ENCODE data around the gene CAMK4. TPM values are rescaled to one million over a fixed set of nuclear protein-coding genes. Genes with fewer than 3 reads are reported as not detected.
A peak's percentile ranks its signal among the peaks of the same experiment; 100 is the strongest.

The CAMK4 gene
- total and polyA plus RNA-seq, 8 donors = 1.0 to 18.3 (median 14.8) TPM

GRCh38 chr5:111532886-111533582, 308.9 kb downstream of the CAMK4 start:
- ATAC-seq (no peak), DNase-seq (no peak)
- no peaks in the 10 kb centered on the region for H3K36me3 ChIP-seq
- H3K27me3 ChIP-seq = no peaks in the 10 kb centered on the region
- TF ChIP-seq, protein P1, sequence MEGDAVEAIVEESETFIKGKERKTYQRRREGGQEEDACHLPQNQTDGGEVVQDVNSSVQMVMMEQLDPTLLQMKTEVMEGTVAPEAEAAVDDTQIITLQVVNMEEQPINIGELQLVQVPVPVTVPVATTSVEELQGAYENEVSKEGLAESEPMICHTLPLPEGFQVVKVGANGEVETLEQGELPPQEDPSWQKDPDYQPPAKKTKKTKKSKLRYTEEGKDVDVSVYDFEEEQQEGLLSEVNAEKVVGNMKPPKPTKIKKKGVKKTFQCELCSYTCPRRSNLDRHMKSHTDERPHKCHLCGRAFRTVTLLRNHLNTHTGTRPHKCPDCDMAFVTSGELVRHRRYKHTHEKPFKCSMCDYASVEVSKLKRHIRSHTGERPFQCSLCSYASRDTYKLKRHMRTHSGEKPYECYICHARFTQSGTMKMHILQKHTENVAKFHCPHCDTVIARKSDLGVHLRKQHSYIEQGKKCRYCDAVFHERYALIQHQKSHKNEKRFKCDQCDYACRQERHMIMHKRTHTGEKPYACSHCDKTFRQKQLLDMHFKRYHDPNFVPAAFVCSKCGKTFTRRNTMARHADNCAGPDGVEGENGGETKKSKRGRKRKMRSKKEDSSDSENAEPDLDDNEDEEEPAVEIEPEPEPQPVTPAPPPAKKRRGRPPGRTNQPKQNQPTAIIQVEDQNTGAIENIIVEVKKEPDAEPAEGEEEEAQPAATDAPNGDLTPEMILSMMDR (IDR thresholded peaks at IDR 0.05) = no peak
- H3K27ac ChIP-seq = no peak overlapping the region
- intact Hi-C loops (cut with DNase I) = no loop called here
- peaks cover 0 to 26% of the 10 kb centered on the region in 2 donors for H3K4me1 ChIP-seq
- no peak overlapping the region for H3K4me3 ChIP-seq
- no peaks in the 10 kb centered on the region for H3K9me3 ChIP-seq

DNA sequence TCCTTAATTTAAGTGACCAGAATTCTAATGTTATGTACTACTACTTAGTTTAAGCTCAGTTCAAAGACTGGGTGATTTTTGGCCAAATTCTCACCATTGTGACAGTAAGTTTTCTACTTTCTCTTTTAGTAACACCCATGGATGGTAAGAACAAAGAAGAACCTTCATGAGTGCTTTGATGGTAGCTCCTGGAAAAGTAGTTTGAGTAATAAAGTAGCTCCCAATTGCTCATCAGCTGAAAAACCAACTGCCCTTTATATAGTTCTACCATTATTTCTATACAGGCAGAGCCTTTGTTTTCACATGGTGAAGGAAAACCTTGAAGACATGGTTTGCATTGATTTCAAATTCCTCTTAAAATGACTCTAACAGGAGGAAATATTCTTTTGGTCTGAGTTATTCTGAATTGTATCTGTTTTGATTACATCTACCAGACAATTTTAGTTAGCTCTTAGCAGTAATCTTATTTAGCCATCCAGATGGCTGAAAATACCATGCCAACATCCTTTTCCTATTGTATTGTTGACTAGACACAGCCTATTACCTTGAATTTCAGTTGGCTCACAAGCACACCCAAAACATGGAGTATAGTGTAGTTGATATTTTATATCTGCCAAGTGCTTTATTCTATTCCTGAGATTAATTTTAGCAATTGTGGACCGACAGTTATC, 311.8 kb downstream of the CAMK4 start:
- Histone ChIP-seq H3K4me3 (no peak overlapping the region), H3K9me3 (no peaks in the 10 kb centered on the region), H3K27me3 (no peaks in the 10 kb centered on the region), H3K27ac (no peak overlapping the region), H3K4me1 (peaks cover 0 to 19% of the 10 kb centered on the region in 2 donors), H3K36me3 (no peaks in the 10 kb centered on the region)
- ATAC-seq (no peak), DNase-seq (no peak)
- intact Hi-C loops (cut with DNase I) = no loop called here
- TF ChIP-seq, protein P1 (IDR thresholded peaks at IDR 0.05) = no peak

DNA sequence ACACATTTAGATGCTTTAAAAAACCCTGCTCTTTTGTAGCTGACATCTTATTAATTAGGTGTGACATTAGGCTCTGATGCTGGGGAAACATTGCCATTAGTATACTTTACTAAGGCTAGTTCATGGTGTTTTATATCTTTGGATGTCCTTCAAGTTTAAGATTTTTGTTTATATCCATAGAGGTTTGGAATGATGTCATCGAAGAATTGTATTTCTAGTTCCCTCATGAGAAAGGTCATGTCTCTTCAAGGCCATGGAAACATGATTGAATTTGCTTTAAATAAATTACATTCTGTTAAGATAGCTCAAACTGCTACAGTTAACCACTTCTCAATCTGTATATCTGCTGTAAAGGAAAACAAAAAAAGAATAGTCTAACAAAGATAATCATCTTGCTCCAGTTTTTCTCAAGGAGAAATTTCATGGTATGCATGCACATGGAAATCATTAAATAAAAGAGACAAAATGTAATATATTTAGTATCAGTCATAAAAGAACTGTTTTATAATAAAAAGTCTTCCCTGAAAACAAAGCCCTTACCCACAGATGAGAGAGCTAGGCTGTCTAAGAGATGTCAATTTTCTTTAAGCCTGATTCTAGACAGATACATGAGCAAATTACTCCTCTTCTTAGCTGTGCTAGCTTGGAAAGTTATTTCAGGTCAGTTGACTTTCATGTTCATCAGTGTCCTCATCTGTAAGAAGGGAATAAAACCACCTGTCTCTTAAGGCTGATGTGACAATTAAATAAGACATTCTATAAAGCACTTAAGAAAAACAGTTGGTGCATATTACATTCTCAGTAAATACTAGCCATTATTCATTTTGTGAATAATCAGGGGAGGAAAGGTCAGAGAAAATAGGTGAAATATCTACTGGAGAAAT, 313.2 kb downstream of the CAMK4 start:
- no peaks in the 10 kb centered on the region for H3K36me3 ChIP-seq
- no peaks in the 10 kb centered on the region for H3K9me3 ChIP-seq
- TF ChIP-seq, protein P1 (IDR thresholded peaks at IDR 0.05) = no peak
- intact Hi-C loops (cut with DNase I) = no loop called here
- H3K27me3 ChIP-seq = no peaks in the 10 kb centered on the region
- H3K27ac ChIP-seq = no peak overlapping the region
- peaks cover 0 to 11% of the 10 kb centered on the region in 2 donors for H3K4me1 ChIP-seq
- peak in 2 of 4 donors; percentile 59 to 72 for DNase-seq
- no peak overlapping the region for H3K4me3 ChIP-seq
- ATAC-seq = no peak

Other genes with a start within 250 kb of the CAMK4 start
- gene TSLP, start 152.7 kb upstream of the CAMK4 start, total RNA-seq = 1 to 10 TPM in 1 of 2 donors, under 1 TPM in 1; 0.70 to 1.6 TPM
- gene TSLP, start 152.7 kb upstream of the CAMK4 start, polyA plus RNA-seq (ENCODE audit: insufficient read length in 6 of 6) = 1 to 10 TPM in 2 of 6 donors, under 1 TPM in 4; 0.60 to 2.0 (median 0.90) TPM
- gene WDR36, start 132.0 kb upstream of the CAMK4 start, total RNA-seq = 10 to 100 TPM; 23.1 to 29.6 TPM
- 10 to 100 TPM; 30.3 to 37.9 (median 34.2) TPM for gene WDR36, start 132.0 kb upstream of the CAMK4 start, polyA plus RNA-seq (ENCODE audit: insufficient read length in 6 of 6)